Measurements from ENCODE around the gene SCP2.
A peak's percentile ranks its signal among the peaks of the same experiment; 100 is the strongest.

The SCP2 gene

GRCh38 chr1:53083636-53084588, 156.8 kb downstream of the SCP2 start:
- no peak for DNase-seq

GRCh38 chr1:53084589-53084971, 157.5 kb downstream of the SCP2 start:
- no peak for DNase-seq

GRCh38 chr1:53085405-53085804, 158.3 kb downstream of the SCP2 start:
- DNase-seq, result no peak

- DNase-seq, result no peak
Observed at GRCh38 chr1:53086491-53087070, 159.5 kb downstream of the SCP2 start.

- no peak for DNase-seq
Observed at GRCh38 chr1:53087332-53088285, 160.5 kb downstream of the SCP2 start.

GRCh38 chr1:53088616-53089300, 161.7 kb downstream of the SCP2 start:
- peak; percentile 48 for DNase-seq

GRCh38 chr1:53089478-53090226, 162.6 kb downstream of the SCP2 start:
- DNase-seq, result no peak

- no peak for DNase-seq
Observed at GRCh38 chr1:53090227-53091147, 163.4 kb downstream of the SCP2 start.

- no peak for DNase-seq
Observed at GRCh38 chr1:53091841-53092645, 165.0 kb downstream of the SCP2 start.

GRCh38 chr1:53092659-53093450, 165.8 kb downstream of the SCP2 start:
- no peak for DNase-seq

- no peak for DNase-seq
Observed at GRCh38 chr1:53093451-53093754, 166.3 kb downstream of the SCP2 start.

GRCh38 chr1:53093778-53094532, 166.9 kb downstream of the SCP2 start:
- DNase-seq, result no peak

- DNase-seq, result no peak
Observed at GRCh38 chr1:53094533-53094919, 167.4 kb downstream of the SCP2 start.
